Medulla oblongata (tissue), 1 donor: Measurements from ENCODE around the gene COL2A1.

Experiments
- DNase-seq: peaks from one replicate; pipeline ENCODE4 v3.0.0-alpha.2; 2015; ENCODE audit errors: extremely low spot score

Gene COL2A1

DNA sequence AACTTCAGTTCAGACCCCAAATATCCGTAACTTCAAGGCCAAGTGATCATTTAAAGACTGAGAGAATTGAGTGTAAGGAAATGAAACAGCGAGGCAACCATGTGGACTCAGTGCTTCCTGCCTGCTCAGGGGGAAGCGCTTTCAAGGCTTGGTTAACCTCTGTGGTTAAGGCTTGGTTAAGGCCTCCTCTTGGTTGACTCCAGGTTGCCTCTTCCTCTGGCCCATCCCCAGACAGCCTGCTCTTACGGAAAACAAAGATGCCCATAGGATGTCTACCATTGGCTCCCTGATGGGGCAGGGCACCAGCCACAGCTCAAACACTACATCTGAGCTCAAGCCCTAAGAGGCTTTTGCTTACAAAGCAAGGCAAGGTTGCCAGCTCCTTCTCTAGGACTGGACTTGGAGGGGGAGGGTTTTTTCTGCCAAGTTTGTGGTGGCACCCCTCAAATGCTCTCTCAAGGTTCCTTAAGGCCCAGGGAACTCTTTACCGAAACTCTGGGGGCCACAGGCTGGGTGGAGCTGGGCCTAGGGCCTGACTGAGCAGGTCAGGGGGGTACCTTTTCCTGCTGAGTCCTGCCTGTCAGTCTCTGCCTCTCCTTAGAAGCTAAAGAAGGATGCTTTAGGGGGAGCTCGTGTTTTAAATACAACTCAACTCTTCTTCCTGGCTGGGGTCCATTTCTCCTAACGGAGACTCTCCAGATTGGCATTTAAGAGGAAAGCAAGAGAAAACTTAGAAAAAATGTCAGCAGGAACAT lies 13.7 kb downstream of the COL2A1 start:
- peak; percentile 28 for DNase-seq

DNA sequence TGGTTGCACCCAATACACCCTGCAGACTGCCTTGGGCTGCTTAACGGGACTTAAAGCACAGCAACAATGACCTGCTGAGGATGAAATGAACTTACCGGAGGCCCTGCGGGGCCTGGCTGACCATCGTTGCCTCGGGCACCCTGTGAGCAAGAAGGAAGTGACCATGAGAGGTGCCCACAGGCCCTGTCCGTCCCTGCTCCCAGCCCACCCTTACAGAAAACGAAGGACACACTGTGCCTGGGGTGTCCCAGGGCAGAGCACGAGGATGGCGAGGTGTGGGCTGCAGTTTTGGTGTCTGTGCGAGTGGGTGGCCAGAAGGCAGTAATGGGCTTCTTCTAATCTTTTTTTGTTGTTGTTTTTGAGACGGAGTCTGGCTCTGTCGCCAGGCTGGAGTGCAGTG lies 14.6 kb downstream of the COL2A1 start:
- DNase-seq: no peak

DNA sequence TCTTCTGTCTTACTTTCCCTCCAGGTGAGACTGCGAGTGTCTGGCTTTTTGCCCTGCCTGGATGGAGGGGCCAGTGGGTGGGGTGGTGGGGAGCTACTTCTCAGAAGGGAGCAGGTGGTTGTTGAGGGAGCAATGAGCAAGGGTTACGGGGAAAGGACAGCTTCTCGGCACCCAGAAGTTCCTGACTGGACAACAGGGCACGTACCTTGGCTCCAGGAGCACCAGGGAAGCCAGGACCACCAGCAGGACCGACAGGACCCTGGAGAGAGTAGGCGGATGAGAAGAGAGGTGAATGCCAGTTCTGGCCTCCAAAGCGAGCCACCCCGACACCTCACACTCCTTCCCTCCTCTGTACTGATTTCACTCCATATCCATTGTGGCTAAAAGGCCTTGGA lies 15.3 kb downstream of the COL2A1 start:
- DNase-seq: no peak

DNA sequence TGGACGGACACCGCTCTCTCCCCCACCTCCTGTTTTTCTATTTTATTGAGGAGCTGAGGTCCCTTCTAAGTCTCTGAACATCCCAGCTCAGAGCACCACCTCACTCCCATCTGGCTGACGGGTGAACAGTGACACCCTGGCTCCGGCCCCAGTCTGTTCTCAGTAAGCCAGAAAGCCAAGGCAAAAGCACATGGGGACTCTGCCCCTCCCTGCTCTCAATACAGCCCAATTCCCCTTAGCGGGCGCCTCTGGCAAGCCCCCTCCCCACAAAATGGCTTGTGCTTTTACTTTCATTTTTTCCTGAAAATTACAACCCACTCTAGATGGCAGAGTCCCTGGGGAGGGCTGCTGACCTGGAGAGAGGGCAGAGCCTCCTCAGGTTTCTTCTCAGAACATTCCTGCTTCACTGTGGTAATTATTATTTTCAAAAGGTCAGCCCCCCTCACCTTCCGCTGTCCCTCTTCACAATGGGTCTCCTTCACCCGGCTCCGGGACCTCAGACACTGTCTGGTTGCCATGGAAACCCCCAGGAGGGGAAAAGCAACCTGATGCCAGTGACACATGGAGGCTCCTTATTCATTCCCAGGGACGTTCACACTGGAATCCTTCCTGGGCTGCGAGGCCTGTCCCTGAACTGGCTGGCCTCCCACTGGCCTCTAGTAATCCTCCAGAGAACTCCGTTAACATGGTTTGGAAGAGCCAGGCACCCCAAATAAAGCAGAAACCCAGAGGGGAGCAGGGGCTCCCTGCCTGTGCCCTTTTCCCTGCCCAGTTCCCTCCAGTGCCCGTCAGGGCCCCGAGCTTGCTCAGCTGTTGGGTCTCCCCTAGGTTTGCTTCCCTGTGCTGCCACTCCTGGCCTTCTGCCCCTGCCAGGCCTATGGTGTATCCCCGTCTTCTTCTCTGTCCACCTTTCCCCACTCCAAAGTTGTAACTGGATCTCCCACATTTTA lies 15.9 kb downstream of the COL2A1 start:
- DNase-seq: peak; percentile 15

DNA sequence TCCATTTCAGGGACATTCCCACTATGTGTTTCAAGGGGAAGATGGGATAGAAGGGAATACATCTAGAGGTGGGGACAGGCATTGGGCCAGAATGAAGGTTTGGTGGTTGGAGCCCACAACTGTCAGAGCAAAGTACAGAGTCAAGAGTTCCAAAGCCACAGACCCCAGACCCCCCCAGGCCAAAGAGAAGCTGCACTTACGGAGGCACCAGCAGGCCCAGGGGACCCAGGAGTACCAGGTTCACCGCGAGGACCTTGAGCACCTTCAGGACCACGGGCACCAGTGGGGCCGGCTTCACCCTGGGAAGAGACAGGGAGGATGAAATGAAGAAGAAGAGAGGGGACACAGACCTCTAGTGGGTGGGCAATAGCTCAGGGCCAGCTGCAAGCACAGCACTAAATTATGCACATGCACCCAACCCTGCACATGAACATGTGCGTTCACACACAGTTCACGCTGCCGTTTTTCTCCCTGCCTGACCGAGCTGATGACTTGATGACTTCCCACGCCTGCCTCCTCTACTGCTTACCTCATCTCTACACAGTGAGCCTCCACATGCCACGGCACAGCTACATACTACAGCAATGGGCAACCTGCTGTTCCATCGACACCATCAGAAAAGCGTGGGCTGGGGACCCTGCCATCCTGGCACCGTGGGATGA lies 16.7 kb downstream of the COL2A1 start:
- DNase-seq: no peak

DNA sequence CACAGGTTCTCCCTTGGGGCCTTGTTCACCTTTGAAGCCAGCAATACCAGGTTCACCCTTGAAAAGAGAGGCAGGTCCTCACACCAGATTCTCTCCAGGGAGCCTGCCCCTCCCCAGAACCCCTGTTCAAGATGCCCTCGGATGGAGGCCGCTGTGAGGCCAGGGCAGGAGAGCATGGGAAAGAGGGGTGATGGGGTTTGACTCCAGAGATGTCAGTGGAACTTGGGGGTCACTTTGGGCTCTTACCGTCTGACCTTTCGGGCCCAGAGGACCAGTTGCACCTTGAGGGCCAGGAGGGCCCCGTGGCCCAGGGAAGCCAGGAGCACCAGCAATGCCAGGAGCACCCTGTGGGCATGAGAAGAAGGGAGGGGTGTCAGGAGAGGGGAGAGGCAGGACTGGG lies 17.4 kb downstream of the COL2A1 start:
- no peak for DNase-seq

DNA sequence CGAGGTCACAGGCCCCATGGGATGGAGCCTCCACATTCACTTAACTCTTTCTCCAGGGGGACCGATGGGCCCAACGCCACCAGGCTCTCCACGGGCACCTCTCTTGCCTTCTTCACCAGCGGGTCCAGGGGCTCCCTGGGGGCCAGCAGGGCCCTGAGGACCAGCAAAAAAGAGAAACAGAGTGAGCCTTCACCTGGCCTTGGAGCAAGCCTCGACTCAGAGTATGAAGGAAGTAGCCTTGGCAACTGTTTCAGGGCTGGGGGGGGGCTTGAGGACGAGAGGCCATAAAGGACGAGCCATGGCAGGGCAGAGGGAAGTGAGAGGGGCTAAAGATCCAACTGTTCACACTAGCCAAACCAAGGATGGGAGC lies 18.0 kb downstream of the COL2A1 start:
- no peak for DNase-seq

DNA sequence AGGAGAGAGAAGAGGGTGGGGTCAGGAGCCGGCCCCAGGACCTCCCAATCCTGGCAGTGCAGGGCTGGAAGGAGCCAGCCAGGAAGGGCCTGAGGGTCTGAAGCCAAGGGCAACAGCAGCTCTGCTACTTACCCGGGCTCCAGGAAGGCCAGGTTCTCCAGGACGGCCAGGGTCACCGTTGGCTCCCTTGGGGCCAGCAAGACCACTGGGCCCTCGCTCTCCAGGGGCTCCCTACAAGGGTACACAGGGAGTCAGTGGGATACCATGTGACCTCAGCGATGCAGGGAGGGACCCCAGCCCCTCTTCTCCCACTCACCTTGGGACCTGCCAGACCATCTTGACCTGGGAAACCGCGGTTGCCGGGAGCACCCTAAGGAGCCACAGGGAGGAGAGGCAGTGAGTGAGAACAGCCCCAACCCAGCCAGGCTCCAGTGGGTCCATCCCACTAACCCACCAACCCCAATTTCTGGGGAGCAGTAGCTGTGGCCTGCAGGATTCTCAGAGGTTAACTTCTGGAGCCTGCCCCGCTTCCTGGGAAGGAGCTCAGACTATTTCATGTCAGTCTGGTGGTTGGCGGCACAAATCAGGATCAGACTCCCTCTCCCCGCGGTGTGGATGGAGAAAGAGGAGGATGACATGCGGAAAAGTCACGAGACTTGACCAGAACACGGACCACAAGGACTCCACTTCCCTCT lies 18.5 kb downstream of the COL2A1 start:
- DNase-seq: no peak

DNA sequence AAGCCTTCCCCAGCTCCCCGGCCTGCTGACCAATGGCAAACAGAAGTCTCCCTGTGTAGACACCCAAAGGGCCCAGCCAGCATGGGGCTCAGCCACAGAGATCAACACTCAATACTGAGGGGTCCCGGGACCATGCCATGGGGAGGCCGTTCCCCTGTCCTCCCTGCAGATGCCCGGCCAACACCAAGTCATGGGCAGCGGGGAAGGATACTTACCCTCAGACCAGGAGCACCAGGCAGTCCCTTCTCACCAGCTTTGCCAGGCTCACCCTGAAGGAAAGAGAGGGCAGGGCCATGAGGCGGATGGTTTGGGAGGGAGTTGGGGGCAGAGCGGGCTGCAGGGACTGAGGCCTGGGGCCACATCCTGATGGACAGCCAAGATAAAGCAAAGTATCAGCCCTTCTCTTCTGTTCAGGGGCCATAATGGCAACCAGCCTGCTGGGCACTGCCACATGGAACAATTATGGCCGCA lies 19.9 kb downstream of the COL2A1 start:
- DNase-seq: no peak

DNA sequence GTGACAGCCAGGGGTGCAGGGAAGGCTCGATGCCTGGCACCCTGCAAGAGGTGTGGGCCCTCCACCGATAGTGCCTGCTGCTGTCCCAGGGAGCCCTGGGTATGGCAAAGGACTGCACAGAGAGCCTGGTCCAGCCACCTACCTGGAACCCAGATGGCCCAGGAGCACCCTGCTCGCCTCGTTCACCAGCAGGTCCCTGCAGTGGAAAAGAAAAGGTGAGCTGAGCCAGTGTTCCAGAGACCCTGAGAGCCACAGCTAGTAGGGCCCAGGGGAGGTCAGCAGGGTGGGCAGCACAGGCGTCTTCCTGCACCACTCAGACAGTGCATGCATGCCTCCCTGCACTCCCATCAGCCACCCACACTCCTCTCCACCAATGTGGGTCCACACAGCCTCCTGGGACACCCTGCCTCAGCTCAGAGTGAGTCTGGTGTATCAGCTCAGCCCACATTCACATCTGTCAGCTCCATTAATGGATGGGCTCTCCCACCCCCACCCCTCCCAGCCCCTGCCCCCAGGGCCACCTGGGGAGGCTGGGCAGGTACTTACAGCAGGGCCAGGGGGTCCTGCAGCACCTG lies 20.6 kb downstream of the COL2A1 start:
- DNase-seq: no peak

DNA sequence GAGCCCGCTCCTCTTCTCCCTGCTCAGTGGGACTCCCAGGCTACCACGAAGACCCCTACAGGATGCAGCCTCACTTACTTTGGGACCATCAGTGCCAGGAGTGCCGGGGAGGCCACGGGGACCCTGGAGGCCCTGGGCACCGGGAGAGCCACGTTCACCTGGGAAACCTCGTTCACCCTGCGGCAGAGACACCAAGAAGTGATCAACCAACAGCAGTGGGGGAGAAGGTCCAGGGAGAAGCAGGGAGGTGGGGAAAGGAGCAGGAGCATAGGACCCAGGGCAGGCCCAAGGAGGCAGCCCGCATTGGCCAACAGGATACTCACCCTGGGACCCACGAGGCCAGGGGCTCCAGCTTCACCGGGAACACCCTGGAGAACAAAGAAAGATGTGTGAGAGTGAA lies 21.5 kb downstream of the COL2A1 start:
- no peak for DNase-seq

DNA sequence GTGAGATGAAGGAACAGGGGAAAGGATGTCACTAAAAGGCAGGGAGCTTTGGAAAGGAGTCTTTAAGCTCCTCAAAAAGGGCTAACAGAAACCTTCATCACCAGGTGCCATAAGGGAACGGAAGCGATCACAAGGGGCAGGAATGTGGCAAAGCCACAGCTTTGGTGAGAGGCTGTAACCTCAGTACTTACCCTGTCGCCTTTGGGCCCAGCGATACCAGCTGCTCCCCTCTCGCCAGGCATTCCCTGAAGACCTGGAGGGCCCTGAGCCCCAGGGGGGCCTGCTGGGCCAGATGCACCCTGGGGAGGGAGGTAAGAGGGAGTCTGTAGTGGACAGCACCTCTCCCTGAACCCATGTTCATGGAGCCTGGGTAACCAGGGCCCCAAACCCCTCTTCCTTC lies 22.0 kb downstream of the COL2A1 start:
- DNase-seq: no peak

DNA sequence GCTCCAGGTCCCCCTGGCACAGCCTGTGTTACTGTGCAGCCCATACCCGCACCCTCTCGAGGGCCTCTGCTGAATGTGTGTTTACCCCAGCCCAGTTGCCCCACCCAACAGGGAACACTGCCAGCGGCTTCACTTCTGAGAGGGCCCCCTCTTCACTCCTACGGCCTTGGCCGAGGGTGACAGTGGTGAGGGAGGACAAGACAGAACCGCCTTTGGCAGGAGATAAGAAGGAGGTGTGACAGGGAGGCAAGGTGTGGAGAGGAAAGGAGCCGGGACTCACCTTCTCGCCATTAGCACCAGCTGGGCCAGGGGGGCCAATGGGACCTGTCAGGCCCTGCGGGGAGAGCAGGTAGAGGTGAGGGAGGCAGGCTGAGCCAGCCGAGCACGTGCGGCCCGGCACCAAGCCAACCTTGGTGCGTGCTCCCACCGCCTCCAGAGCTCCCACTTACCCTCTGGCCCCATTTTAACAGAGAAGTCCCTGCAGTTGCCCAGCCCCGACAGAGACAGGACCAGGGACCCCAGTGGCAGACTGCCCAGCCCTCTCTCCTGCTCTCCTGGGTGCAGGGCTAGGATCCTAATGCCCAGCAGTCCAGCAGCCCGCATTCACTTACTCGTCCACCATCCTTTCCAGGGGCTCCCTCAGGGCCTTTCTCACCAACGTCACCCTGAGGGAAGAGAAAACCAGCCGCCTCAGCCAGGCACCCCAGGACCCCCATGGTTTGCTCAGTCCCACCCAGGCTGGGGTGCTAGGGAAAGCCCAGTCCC lies 22.6 kb downstream of the COL2A1 start:
- no peak for DNase-seq

DNA sequence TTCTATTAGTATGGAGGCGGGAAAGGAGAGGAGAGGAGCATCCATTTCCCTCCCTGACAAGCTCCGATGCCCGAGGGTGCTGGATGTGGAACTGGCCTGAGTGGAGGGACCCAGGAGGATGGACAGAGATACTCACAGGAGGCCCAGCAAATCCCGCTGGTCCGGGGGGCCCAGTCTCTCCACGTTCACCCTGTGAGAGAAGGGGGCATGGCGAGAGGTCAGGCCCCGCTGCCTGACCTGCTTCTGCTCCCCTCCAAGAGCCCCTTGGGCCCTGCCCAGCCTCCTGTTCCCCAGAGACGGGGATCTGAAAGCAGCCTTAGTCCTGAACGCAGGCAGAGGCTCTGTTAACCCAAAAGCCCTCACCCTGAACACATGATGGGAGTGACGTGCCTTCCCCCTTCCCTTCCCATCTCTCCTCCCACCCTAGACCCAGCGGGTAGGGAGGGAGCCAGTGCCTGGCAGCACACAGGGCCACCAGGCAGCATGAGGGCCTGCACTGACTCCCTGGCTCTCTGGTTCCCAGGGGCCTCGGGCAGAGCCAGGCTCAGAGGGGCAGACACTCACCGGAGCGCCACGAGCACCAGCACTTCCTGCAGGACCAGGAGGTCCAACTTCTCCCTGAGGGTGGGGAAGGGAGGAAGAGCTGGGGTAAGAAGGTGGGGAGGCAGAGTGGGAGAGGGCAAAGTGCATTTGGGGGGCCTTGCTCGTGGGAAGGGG lies 23.3 kb downstream of the COL2A1 start:
- DNase-seq: no peak

DNA sequence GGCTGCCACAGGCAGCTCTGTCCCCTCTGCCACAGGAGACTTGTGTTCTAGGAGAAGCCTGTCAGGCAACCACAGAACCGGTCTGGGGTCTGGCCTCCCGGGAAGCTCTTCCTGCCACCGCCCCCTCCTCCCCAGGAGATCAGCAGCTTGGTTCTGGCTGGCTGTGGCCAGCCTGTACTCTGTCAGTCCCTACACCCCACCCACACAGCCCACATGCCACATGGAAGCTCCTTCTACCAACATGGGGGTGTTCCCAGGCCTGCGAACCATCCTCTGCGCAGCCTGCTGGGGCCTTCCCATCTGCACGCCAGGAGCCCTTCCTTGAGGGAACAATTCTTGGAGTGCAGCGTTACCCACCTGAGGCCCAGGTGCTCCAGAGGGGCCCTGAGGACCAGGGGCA lies 24.1 kb downstream of the COL2A1 start:
- DNase-seq: no peak

DNA sequence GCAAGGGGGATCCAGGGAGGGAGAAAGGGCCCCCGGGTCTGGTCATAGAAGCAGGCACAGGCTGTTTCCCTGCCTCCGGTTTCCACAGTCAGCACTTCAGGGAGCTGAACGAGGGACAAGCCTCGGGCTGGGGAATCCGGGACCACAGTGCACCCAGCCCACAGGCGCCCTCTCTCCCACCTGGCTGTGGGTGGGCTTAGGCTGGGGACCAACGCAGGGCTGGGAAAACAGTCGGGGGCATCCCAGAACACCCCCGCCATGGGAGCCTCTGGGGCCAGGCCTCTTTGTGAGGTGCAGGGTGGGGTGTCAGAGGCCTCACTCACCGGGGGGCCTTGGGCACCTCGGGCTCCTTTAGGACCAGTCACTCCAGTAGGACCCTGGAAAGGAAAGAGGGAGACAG lies 24.6 kb downstream of the COL2A1 start:
- DNase-seq: no peak

DNA sequence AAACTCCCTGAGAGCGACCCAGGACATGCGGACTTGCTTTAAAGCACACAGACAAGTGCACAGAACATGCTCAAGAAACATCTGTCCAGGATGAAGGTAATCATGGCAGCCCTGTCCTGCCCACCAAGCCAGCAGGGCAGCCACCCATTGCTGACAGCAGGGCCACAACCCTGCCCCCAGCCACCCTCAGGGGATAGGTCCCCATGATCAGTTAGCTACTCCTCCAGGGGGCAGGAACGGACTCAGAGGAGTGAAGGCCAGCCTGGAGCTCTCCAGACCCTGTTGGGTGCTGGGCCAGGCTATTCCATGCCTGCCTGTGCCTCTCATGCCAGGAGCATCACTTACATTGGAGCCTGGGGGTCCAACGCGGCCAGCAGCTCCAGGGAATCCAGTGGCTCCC lies 25.1 kb downstream of the COL2A1 start:
- DNase-seq: no peak

DNA sequence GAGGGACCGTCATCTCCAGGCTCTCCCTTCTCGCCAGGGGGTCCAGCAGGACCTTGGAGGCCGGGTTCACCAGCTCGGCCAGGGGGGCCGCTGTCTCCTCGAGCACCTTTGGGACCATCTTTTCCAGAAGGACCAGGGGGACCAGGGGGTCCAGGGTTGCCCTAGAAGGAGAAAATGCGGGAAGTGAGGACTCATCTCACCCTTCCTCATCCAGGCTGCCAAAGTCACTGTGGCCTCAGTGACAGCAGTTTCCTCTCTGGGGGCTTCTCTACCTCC lies 25.7 kb downstream of the COL2A1 start:
- DNase-seq: no peak

DNA sequence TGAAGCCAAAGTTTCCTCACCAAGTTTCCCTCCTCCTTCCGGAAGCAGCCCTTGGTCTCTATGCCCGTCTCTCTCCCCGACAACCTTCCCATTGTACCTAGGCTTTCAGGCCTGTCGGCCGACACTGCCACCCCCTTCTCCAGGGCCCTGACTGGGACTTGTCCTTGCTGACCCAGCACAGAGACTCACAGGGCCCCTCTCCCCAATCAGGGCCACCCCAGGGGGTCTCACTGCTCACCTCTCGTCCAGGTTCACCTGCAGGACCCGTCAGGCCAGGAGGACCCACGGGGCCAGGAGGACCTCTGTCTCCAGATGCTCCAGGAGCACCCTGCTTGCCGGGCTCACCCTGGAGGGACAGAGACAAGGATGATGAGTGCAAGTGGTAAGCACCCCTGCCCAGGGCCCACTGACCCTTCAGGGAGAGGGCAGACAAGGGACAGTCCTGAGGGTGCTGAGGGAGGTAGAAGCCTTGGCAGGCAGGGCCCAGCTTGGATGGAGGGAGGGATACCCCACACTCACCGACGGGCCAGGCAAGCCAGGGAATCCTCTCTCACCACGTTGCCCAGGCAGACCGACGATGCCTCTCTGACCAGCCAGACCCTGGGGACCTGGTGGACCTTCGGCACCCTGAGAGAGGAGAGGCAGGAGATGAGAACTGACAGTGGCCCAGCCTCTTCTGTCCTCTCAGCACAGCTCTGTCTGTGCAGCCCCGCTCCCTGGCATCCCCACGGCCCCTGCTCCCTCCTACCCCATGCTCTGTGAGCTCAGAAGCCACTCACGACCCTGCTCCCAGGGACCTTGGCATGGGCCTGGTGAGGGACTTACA lies 26.3 kb downstream of the COL2A1 start:
- DNase-seq: no peak
